ENCODE measurements around the gene SH3TC2.

The SH3TC2 gene

DNA sequence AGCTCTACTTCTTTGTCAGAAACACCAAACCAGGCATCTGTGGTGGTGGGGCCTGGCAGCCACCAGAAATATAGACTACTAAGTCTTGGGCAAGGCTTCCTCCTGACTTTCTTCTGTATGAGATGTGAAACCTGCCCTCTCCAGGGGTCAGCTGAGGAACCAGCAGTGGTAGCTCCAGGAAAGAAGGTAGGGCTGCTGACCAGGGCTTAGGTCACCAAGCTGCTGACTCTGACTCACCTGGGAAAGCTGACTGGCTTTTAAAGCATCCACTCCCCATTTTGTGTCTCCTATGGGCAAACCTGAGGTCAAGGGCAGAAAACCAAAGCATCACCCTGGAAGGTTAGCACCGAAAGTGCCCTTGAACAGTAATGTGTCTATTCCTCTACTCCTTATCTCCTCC, 10.4 kb upstream of the SH3TC2 start:
- no peaks in the 10 kb centered on the region for H3K4me1 ChIP-seq
- no peaks in the 10 kb centered on the region for H3K79me2 ChIP-seq
- TF ChIP-seq CTCF (IDR thresholded peaks at IDR 0.05), result no peak
- H3K9ac ChIP-seq, result no peak overlapping the region
- H3K36me3 ChIP-seq (ENCODE audit: control insufficient read depth, insufficient read depth, low read length), result no peaks in the 10 kb centered on the region
- no peak overlapping the region for H3K4me3 ChIP-seq (ENCODE audit: low read depth, low read length)
- H3K4me2 ChIP-seq (ENCODE audit: low read length), result no peak overlapping the region
- no peak overlapping the region for H3K27ac ChIP-seq
- H3K27me3 ChIP-seq (ENCODE audit: control insufficient read depth, insufficient read depth, low read length), result no peaks in the 10 kb centered on the region
- H2AFZ ChIP-seq, result no peak overlapping the region
- no peaks in the 10 kb centered on the region for H3K9me3 ChIP-seq (ENCODE audit: control insufficient read depth, low read length)

DNA sequence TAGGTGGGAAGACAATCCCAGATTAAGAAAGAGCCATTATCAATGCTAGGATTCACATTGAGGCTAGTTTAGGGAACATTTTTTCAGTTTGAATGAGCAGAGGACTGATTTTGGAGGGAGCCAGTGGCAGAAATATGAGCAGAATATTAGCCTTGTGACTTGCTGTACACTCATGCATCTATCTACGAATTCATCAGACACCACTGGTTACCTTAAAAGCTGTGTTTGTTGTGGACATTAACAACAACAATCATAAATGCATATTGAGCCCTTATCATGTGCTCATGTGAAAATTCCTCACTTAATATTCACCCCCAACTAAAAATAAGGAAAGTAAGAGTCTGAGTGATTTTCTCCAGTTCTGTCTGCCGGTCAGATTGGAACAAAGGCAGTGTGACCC, 9.9 kb upstream of the SH3TC2 start:
- Histone ChIP-seq H3K27me3 (ENCODE audit: control insufficient read depth, insufficient read depth, low read length) (no peaks in the 10 kb centered on the region), H3K27ac (no peak overlapping the region), H3K36me3 (ENCODE audit: control insufficient read depth, insufficient read depth, low read length) (no peaks in the 10 kb centered on the region), H3K9me3 (ENCODE audit: control insufficient read depth, low read length) (no peaks in the 10 kb centered on the region), H3K4me1 (no peaks in the 10 kb centered on the region), H3K9ac (no peak overlapping the region), H3K4me2 (ENCODE audit: low read length) (no peak overlapping the region), H2AFZ (no peak overlapping the region), H3K4me3 (ENCODE audit: low read depth, low read length) (no peak overlapping the region), H3K79me2 (no peaks in the 10 kb centered on the region)
- no peak for TF ChIP-seq CTCF (IDR thresholded peaks at IDR 0.05)

GRCh38 chr5:149072376-149072775, 9.5 kb upstream of the SH3TC2 start:
- Histone ChIP-seq H3K4me2 (ENCODE audit: low read length) (no peak overlapping the region), H3K79me2 (no peaks in the 10 kb centered on the region), H3K27me3 (ENCODE audit: control insufficient read depth, insufficient read depth, low read length) (no peaks in the 10 kb centered on the region), H2AFZ (no peak overlapping the region), H3K9ac (no peak overlapping the region), H3K4me3 (ENCODE audit: low read depth, low read length) (no peak overlapping the region), H3K9me3 (ENCODE audit: control insufficient read depth, low read length) (no peaks in the 10 kb centered on the region), H3K27ac (no peak overlapping the region), H3K36me3 (ENCODE audit: control insufficient read depth, insufficient read depth, low read length) (no peaks in the 10 kb centered on the region), H3K4me1 (no peaks in the 10 kb centered on the region)
- no peak for TF ChIP-seq CTCF (IDR thresholded peaks at IDR 0.05)

DNA sequence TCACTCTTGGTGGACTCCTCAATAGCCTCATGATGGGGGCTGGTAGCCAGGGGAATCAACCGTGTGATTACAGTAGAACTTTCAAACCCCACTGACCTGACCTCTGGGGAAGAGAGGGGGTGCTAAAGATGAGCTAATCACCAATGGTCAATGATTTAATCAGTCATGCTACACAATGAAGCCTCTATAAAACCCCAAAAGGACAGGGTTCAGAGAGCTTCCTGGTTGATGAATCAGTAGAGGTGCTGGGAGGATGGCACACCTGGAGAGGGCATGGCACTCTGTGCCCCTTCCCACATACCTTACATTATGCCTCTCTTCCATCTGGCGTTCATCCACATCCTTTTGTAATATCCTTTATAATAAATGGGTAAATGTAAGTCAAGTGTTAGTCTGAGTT, 8.9 kb upstream of the SH3TC2 start:
- Histone ChIP-seq H3K9ac (no peak overlapping the region), H3K36me3 (ENCODE audit: control insufficient read depth, insufficient read depth, low read length) (no peaks in the 10 kb centered on the region), H3K27ac (no peak overlapping the region), H2AFZ (no peak overlapping the region), H3K27me3 (ENCODE audit: control insufficient read depth, insufficient read depth, low read length) (no peaks in the 10 kb centered on the region), H3K4me3 (ENCODE audit: low read depth, low read length) (no peak overlapping the region), H3K4me1 (no peaks in the 10 kb centered on the region), H3K9me3 (ENCODE audit: control insufficient read depth, low read length) (no peaks in the 10 kb centered on the region), H3K4me2 (ENCODE audit: low read length) (no peak overlapping the region), H3K79me2 (no peaks in the 10 kb centered on the region)
- TF ChIP-seq CTCF (IDR thresholded peaks at IDR 0.05), result no peak

- H3K27ac ChIP-seq, result no peak overlapping the region
- H3K4me1 ChIP-seq, result no peaks in the 10 kb centered on the region
- H3K9ac ChIP-seq, result no peak overlapping the region
- H3K27me3 ChIP-seq (ENCODE audit: control insufficient read depth, insufficient read depth, low read length), result no peaks in the 10 kb centered on the region
- no peaks in the 10 kb centered on the region for H3K79me2 ChIP-seq
- H3K4me2 ChIP-seq (ENCODE audit: low read length), result no peak overlapping the region
- no peak for TF ChIP-seq CTCF (IDR thresholded peaks at IDR 0.05)
- no peak overlapping the region for H2AFZ ChIP-seq
- H3K36me3 ChIP-seq (ENCODE audit: control insufficient read depth, insufficient read depth, low read length), result no peaks in the 10 kb centered on the region
- no peak overlapping the region for H3K4me3 ChIP-seq (ENCODE audit: low read depth, low read length)
- no peaks in the 10 kb centered on the region for H3K9me3 ChIP-seq (ENCODE audit: control insufficient read depth, low read length)
Observed at GRCh38 chr5:149071216-149071615, 8.4 kb upstream of the SH3TC2 start.
